Endothelial cell (in vitro differentiated cells): ENCODE measurements around the gene WDFY2. TPM values are rescaled to one million over a fixed set of nuclear protein-coding genes. Genes with fewer than 3 reads are reported as not detected.

ENCODE experiments used
- DNase-seq: peaks from one replicate; pipeline ENCODE4 v3.0.0; 2021; ENCODE audit warnings: low spot score
- H3K27ac Mint-ChIP-seq: one replicate; pipeline ENCODE4 v1.8.0; 2021; ENCODE audit warnings: mixed read lengths, inconsistent platforms; ENCODE audit not compliant: unreplicated experiment
- H3K27me3 Mint-ChIP-seq: one replicate; pipeline ENCODE4 v1.8.0; 2021; ENCODE audit warnings: mild to moderate bottlenecking, moderate library complexity, mixed read lengths, inconsistent platforms; ENCODE audit not compliant: unreplicated experiment
- H3K36me3 Mint-ChIP-seq: one replicate; pipeline ENCODE4 v1.8.0; 2021; ENCODE audit warnings: mild to moderate bottlenecking, low read depth, mixed read lengths, inconsistent platforms; ENCODE audit not compliant: unreplicated experiment
- H3K4me1 Mint-ChIP-seq: one replicate; pipeline ENCODE4 v1.8.0; 2021; ENCODE audit warnings: mild to moderate bottlenecking, mixed read lengths, inconsistent platforms; ENCODE audit not compliant: unreplicated experiment
- H3K4me3 Mint-ChIP-seq: one replicate; pipeline ENCODE4 v1.8.0; 2021; ENCODE audit warnings: mild to moderate bottlenecking, mixed read lengths, inconsistent platforms; ENCODE audit not compliant: unreplicated experiment
- H3K9me3 Mint-ChIP-seq: one replicate; pipeline ENCODE4 v1.8.0; 2021; ENCODE audit warnings: mixed read lengths, inconsistent platforms; ENCODE audit not compliant: unreplicated experiment
- CTCF ChIP-seq: fragments of 200-600 bp; sonication (generic); IDR thresholded peaks from one replicate; pipeline ENCODE4 v1.5.0; 2021; ENCODE audit warnings: antibody characterized with exemption; ENCODE audit not compliant: unreplicated experiment
- total RNA-seq: library from RNA; stranded (reverse); fragmentation: NEBNext Ultra II Directional; extraction: Animal tissue kit (Norgen Biotek cat#: 25700); gene quantifications from one replicate; pipeline ENCODE4 v1.2.1, GENCODE V29; 2021; ENCODE audit not compliant: unreplicated experiment

The WDFY2 gene
- total RNA-seq, 1 donor from 2014 or later = 22.7 TPM

GRCh38 chr13:51614350-51614786 lies 30.1 kb downstream of the WDFY2 start:
- no peaks in the 10 kb centered on the region for H3K9me3 Mint-ChIP-seq
- H3K27me3 Mint-ChIP-seq = peaks cover 6% of the 10 kb centered on the region
- H3K4me1 Mint-ChIP-seq = peaks cover 40% of the 10 kb centered on the region
- peak overlapping the region; percentile 48 for H3K27ac Mint-ChIP-seq
- H3K36me3 Mint-ChIP-seq = peaks cover 4% of the 10 kb centered on the region
- peak; percentile 29 for DNase-seq
- no peak overlapping the region for H3K4me3 Mint-ChIP-seq
- no peak for TF ChIP-seq CTCF

- H3K27me3 Mint-ChIP-seq = peaks cover 4% of the 10 kb centered on the region
- no peaks in the 10 kb centered on the region for H3K9me3 Mint-ChIP-seq
- no peak overlapping the region for H3K27ac Mint-ChIP-seq
- no peaks in the 10 kb centered on the region for H3K36me3 Mint-ChIP-seq
- DNase-seq = no peak
- H3K4me3 Mint-ChIP-seq = no peak overlapping the region
- TF ChIP-seq CTCF = no peak
- H3K4me1 Mint-ChIP-seq = peaks cover 58% of the 10 kb centered on the region
Observed at GRCh38 chr13:51618626-51619025, 34.4 kb downstream of the WDFY2 start.

- no peak for TF ChIP-seq CTCF
- Mint-ChIP-seq H3K4me3 (no peak overlapping the region), H3K4me1 (peaks cover 63% of the 10 kb centered on the region), H3K9me3 (peaks cover 2% of the 10 kb centered on the region), H3K27ac (peak overlapping the region; percentile 20), H3K36me3 (no peaks in the 10 kb centered on the region), H3K27me3 (peaks cover 3% of the 10 kb centered on the region)
- DNase-seq = no peak
Observed at GRCh38 chr13:51619614-51620013, 35.4 kb downstream of the WDFY2 start.

GRCh38 chr13:51620165-51620983 lies 36.1 kb downstream of the WDFY2 start:
- H3K36me3 Mint-ChIP-seq = no peaks in the 10 kb centered on the region
- TF ChIP-seq CTCF = no peak
- peak overlapping the region; percentile 24 for H3K4me3 Mint-ChIP-seq
- peaks cover 65% of the 10 kb centered on the region for H3K4me1 Mint-ChIP-seq
- peaks cover 5% of the 10 kb centered on the region for H3K27me3 Mint-ChIP-seq
- H3K27ac Mint-ChIP-seq = peak overlapping the region; percentile 84
- H3K9me3 Mint-ChIP-seq = peaks cover 4% of the 10 kb centered on the region
- DNase-seq = peak; percentile 38

GRCh38 chr13:51621602-51622001 lies 37.3 kb downstream of the WDFY2 start:
- no peak for TF ChIP-seq CTCF
- no peak for DNase-seq
- Mint-ChIP-seq H3K9me3 (peaks cover 4% of the 10 kb centered on the region), H3K27me3 (peaks cover 7% of the 10 kb centered on the region), H3K4me1 (peaks cover 73% of the 10 kb centered on the region), H3K36me3 (peaks cover 5% of the 10 kb centered on the region), H3K27ac (peak overlapping the region; percentile 84), H3K4me3 (no peak overlapping the region)
